ENCODE results near the gene KIF22.

DNA sequence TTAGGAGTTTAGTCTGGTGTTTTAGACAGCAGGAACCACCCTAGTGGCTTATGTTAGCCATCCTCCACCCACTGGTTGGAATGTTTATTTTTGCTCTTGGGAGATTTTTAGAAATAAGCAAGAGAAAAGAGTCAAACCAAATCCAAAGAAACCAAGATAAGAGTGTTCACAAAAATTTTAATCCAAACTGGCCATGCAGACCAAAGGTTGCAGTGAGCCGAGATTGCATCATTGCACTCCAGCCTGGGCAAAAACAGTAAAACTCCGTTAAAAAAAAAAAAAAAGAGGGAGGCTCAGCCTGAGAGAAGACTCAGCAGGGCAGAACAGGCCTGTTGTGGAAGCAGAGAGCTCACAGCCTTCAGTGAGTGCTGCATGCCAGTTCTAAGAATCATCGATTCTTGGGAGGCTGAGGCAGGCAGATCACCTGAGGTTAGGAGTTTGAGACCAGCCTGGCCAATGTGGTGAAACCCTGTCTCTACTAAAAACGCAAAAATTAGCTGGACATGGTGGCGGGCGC lies 32.5 kb upstream of the KIF22 start:
- TF ChIP-seq RCOR1 (IDR thresholded peaks at IDR 0.05; ENCODE audit: low read length) (no peak), EP300 (IDR thresholded peaks at IDR 0.05; ENCODE audit: borderline replicate concordance in 1 of 2, low read depth in 1 of 2, low read length in 1 of 2) (no peak), RFX5 (IDR thresholded peaks at IDR 0.05; ENCODE audit: low read length) (no peak), YY1 (IDR thresholded peaks at IDR 0.05; ENCODE audit: low read depth) (no peak), POLR2AphosphoS5 (IDR thresholded peaks at IDR 0.05; ENCODE audit: low read depth, low read length) (no peak), SIN3A (IDR thresholded peaks at IDR 0.05; ENCODE audit: borderline replicate concordance, low read depth, low read length) (no peak)
- TF ChIP-seq, protein P1, sequence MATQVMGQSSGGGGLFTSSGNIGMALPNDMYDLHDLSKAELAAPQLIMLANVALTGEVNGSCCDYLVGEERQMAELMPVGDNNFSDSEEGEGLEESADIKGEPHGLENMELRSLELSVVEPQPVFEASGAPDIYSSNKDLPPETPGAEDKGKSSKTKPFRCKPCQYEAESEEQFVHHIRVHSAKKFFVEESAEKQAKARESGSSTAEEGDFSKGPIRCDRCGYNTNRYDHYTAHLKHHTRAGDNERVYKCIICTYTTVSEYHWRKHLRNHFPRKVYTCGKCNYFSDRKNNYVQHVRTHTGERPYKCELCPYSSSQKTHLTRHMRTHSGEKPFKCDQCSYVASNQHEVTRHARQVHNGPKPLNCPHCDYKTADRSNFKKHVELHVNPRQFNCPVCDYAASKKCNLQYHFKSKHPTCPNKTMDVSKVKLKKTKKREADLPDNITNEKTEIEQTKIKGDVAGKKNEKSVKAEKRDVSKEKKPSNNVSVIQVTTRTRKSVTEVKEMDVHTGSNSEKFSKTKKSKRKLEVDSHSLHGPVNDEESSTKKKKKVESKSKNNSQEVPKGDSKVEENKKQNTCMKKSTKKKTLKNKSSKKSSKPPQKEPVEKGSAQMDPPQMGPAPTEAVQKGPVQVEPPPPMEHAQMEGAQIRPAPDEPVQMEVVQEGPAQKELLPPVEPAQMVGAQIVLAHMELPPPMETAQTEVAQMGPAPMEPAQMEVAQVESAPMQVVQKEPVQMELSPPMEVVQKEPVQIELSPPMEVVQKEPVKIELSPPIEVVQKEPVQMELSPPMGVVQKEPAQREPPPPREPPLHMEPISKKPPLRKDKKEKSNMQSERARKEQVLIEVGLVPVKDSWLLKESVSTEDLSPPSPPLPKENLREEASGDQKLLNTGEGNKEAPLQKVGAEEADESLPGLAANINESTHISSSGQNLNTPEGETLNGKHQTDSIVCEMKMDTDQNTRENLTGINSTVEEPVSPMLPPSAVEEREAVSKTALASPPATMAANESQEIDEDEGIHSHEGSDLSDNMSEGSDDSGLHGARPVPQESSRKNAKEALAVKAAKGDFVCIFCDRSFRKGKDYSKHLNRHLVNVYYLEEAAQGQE (IDR thresholded peaks at IDR 0.05; ENCODE audit: low read depth, low read length) = no peak
- TF ChIP-seq, protein P2, sequence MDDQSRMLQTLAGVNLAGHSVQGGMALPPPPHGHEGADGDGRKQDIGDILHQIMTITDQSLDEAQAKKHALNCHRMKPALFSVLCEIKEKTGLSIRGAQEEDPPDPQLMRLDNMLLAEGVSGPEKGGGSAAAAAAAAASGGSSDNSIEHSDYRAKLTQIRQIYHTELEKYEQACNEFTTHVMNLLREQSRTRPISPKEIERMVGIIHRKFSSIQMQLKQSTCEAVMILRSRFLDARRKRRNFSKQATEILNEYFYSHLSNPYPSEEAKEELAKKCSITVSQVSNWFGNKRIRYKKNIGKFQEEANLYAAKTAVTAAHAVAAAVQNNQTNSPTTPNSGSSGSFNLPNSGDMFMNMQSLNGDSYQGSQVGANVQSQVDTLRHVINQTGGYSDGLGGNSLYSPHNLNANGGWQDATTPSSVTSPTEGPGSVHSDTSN (IDR thresholded peaks at IDR 0.05) = no peak
- TF ChIP-seq, protein P3, sequence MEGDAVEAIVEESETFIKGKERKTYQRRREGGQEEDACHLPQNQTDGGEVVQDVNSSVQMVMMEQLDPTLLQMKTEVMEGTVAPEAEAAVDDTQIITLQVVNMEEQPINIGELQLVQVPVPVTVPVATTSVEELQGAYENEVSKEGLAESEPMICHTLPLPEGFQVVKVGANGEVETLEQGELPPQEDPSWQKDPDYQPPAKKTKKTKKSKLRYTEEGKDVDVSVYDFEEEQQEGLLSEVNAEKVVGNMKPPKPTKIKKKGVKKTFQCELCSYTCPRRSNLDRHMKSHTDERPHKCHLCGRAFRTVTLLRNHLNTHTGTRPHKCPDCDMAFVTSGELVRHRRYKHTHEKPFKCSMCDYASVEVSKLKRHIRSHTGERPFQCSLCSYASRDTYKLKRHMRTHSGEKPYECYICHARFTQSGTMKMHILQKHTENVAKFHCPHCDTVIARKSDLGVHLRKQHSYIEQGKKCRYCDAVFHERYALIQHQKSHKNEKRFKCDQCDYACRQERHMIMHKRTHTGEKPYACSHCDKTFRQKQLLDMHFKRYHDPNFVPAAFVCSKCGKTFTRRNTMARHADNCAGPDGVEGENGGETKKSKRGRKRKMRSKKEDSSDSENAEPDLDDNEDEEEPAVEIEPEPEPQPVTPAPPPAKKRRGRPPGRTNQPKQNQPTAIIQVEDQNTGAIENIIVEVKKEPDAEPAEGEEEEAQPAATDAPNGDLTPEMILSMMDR (IDR thresholded peaks at IDR 0.05) = no peak; the same call in 1 of the 2 replicates

Data from SK-N-SH (cell line).